ENCODE data around the gene LRFN2. TPM values are rescaled to one million over a fixed set of nuclear protein-coding genes. Genes with fewer than 3 reads are reported as not detected.
A peak's percentile ranks its signal among the peaks of the same experiment; 100 is the strongest.

The LRFN2 gene
- polyA plus RNA-seq, 1 of the 3 experiments (the other 2 are of a cell fraction) = 0.02 TPM

- TF ChIP-seq TEAD4 (IDR thresholded peaks at IDR 0.05; ENCODE audit: borderline replicate concordance, insufficient read depth) (no peak), TAF1 (IDR thresholded peaks at IDR 0.05; ENCODE audit: borderline replicate concordance, low read depth, low read length) (no peak)
- ChIA-PET POLR2A (interaction anchor here (0.5 kb wide), 1 partner anchor 151 kb away, joined by 3 read pairs; no protein-coding TSS in a partner anchor), CTCF (no interaction called here)
- WGBS (ENCODE audit: low lambda C conversion rate) = 61% methylated on average over 12 of the region's 12 CpGs
- Histone ChIP-seq H3K27ac (ENCODE audit: low read depth in 2 of 2, low read length in 1 of 2) (peak overlapping the region in 1 of 2 experiments; percentile 94; a peak in 1 of 4 replicates), H3K4me1 (ENCODE audit: control insufficient read depth in 1 of 2, insufficient read depth in 2 of 2, low read depth in 1 of 2, low read length in 1 of 2) (peaks cover 15 to 91% of the 10 kb centered on the region in 2 experiments; a peak in 3 of 4 replicates), H3K9me2 (no peaks in the 10 kb centered on the region), H3K9me3 (no peaks in the 10 kb centered on the region), H3K27me3 (ENCODE audit: insufficient read depth) (no peaks in the 10 kb centered on the region), H2AFZ (ENCODE audit: low read depth) (no peak overlapping the region), H3K79me2 (ENCODE audit: insufficient read depth) (no peaks in the 10 kb centered on the region), H4K20me1 (ENCODE audit: insufficient read depth) (no peaks in the 10 kb centered on the region), H3K9ac (no peak overlapping the region), H3F3A (replicated peaks; ENCODE audit: insufficient read depth) (no peaks in the 10 kb centered on the region), H3K4me2 (no peak overlapping the region), H3K36me3 (replicated peaks in 1 of 2; ENCODE audit: control insufficient read depth in 1 of 2, insufficient read depth in 2 of 2, low read length in 1 of 2) (no peaks in the 10 kb centered on the region), H3K4me3 (ENCODE audit: low read depth in 2 of 2, low read length in 1 of 2) (no peak overlapping the region)
- DNase-seq = no peak
Measured at GRCh38 chr6:40441150-40441549, 146.0 kb downstream of the LRFN2 start.

- H3K4me1 ChIP-seq (ENCODE audit: control insufficient read depth in 1 of 2, insufficient read depth in 2 of 2, low read depth in 1 of 2, low read length in 1 of 2) = peaks cover 15 to 84% of the 10 kb centered on the region in 2 experiments; a peak in 3 of 4 replicates
- no peak overlapping the region for H3K4me2 ChIP-seq
- no peaks in the 10 kb centered on the region for H3K79me2 ChIP-seq (ENCODE audit: insufficient read depth)
- H3K9ac ChIP-seq = no peak overlapping the region
- WGBS (ENCODE audit: low lambda C conversion rate) = 63% methylated on average over 6 of the region's 6 CpGs
- ChIA-PET CTCF (interaction anchor here (1.0 to 5.7 kb wide), 2 partner anchors 146 to 149 kb away, joined by 3 to 20 read pairs; partner anchors contain the start of gene LRFN2), POLR2A (no interaction called here)
- no peaks in the 10 kb centered on the region for H4K20me1 ChIP-seq (ENCODE audit: insufficient read depth)
- no peaks in the 10 kb centered on the region for H3F3A ChIP-seq (replicated peaks; ENCODE audit: insufficient read depth)
- no peaks in the 10 kb centered on the region for H3K9me3 ChIP-seq
- no peaks in the 10 kb centered on the region for H3K9me2 ChIP-seq
- no peaks in the 10 kb centered on the region for H3K36me3 ChIP-seq (replicated peaks in 1 of 2; ENCODE audit: control insufficient read depth in 1 of 2, insufficient read depth in 2 of 2, low read length in 1 of 2)
- no peaks in the 10 kb centered on the region for H3K27me3 ChIP-seq (ENCODE audit: insufficient read depth)
- H3K27ac ChIP-seq (ENCODE audit: low read depth in 2 of 2, low read length in 1 of 2) = peak overlapping the region in 1 of 2 experiments; percentile 94; a peak in 2 of 4 replicates
- no peak for TF ChIP-seq MXI1 (IDR thresholded peaks at IDR 0.05; ENCODE audit: low read depth, low read length)
- H3K4me3 ChIP-seq (ENCODE audit: low read depth in 2 of 2, low read length in 1 of 2) = no peak overlapping the region
- H2AFZ ChIP-seq (ENCODE audit: low read depth) = no peak overlapping the region
- DNase-seq = no peak
Measured at GRCh38 chr6:40440053-40440452, 147.1 kb downstream of the LRFN2 start.

GRCh38 chr6:40439026-40439800 lies 148.0 kb downstream of the LRFN2 start:
- peak; percentile 44 for DNase-seq

More at GRCh38 chr6:40439026-40439800, 148.0 kb downstream of the LRFN2 start:
- H3K4me1 ChIP-seq (ENCODE audit: control insufficient read depth in 1 of 2, insufficient read depth in 2 of 2, low read depth in 1 of 2, low read length in 1 of 2) = peaks cover 15 to 76% of the 10 kb centered on the region in 2 experiments; a peak in 3 of 4 replicates
- H3K79me2 ChIP-seq (ENCODE audit: insufficient read depth) = no peaks in the 10 kb centered on the region
- no peaks in the 10 kb centered on the region for H3F3A ChIP-seq (replicated peaks; ENCODE audit: insufficient read depth)
- no peaks in the 10 kb centered on the region for H3K27me3 ChIP-seq (ENCODE audit: insufficient read depth)
- no peaks in the 10 kb centered on the region for H3K36me3 ChIP-seq (replicated peaks in 1 of 2; ENCODE audit: control insufficient read depth in 1 of 2, insufficient read depth in 2 of 2, low read length in 1 of 2)
- WGBS (ENCODE audit: low lambda C conversion rate) = 44% methylated on average over 7 of the region's 7 CpGs
- TF ChIP-seq PBX3 (IDR thresholded peaks at IDR 0.05) (no peak), GATA2 (CRISPR knock-in tag; IDR thresholded peaks at IDR 0.05) (peak; percentile 51; the same call in 1 of the 2 replicates), EP300 (IDR thresholded peaks at IDR 0.05; ENCODE audit: borderline replicate concordance in 1 of 2, low read depth in 1 of 2, low read length in 1 of 2) (peak in 1 of 2 experiments; percentile 40; a peak in 1 of 4 replicates)
- H3K27ac ChIP-seq (ENCODE audit: low read depth in 2 of 2, low read length in 1 of 2) = peak overlapping the region in 1 of 2 experiments; percentile 94; a peak in 2 of 4 replicates
- no peaks in the 10 kb centered on the region for H3K9me3 ChIP-seq
- no peaks in the 10 kb centered on the region for H3K9me2 ChIP-seq
- no peak overlapping the region for H3K4me3 ChIP-seq (ENCODE audit: low read depth in 2 of 2, low read length in 1 of 2)
- POLR2A ChIA-PET = interaction anchor here (0.6 kb wide), 1 partner anchor 23 kb away, joined by 3 read pairs; no protein-coding TSS in a partner anchor
- H4K20me1 ChIP-seq (ENCODE audit: insufficient read depth) = no peaks in the 10 kb centered on the region
- H3K4me2 ChIP-seq = no peak overlapping the region
- H2AFZ ChIP-seq (ENCODE audit: low read depth) = no peak overlapping the region
- H3K9ac ChIP-seq = no peak overlapping the region
- CTCF ChIA-PET = interaction anchor here (1.0 to 5.7 kb wide), 2 partner anchors 147 to 150 kb away, joined by 3 to 20 read pairs; partner anchors contain the start of gene LRFN2
